Hippocampal formation (tissue), 2 donors: Measurements from ENCODE around the gene MED4.

ENCODE experiments used
- DNase-seq, 2 donors: peaks; one replicate each; lab custom pipeline; 2025; lab: John Stamatoyannopoulos, UW

The MED4 gene

GRCh38 chr13:48037346-48038173, 57.3 kb downstream of the MED4 start, which contains the start of gene NUDT15:
Gene NUDT15, plus strand, starts transcription at chr13:48037726. Its CDS starts 21 bp downstream, at chr13:48037747.
- DNase-seq = peak; percentile 87 to 90

DNA sequence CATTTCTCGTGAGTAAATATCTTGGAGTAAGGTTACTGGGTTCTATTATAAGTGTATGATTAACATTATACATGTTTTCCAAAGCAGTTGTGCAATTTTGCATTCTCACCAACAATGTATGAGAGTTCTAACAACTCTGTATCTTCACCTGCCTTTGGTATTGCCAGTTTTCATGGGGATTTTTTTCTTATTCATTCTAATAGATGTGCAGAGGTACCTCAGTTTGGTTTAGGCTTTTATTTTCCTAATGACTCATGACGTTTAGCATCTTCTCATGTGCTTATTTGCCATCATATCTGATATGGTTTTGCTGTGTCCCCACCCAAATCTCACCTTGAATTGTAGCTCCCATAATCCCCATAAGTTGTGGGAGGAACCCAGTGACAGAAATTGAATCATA, 65.0 kb downstream of the MED4 start:
- DNase-seq = no peak

GRCh38 chr13:48028066-48028465, 66.8 kb downstream of the MED4 start:
- DNase-seq = no peak
